Stimulated activated CD8-positive, alpha-beta memory T cell treated with anti-CD3 and anti-CD28 coated beads, Interleukin-12 subunit alpha, Interleukin-12 subunit beta, amount 100 ng/mL, for 24 hours (primary cell): Measurements from ENCODE around the gene L3MBTL4.

Experiments
- DNase-seq: peaks from one replicate; pipeline ENCODE4 v3.0.0-alpha.2; 2020; ENCODE audit errors: extremely low read depth

Gene L3MBTL4

GRCh38 chr18:5964108-5964507, 450.6 kb downstream of the L3MBTL4 start:
- DNase-seq: no peak

GRCh38 chr18:5963267-5963666, 451.4 kb downstream of the L3MBTL4 start:
- no peak for DNase-seq

- no peak for DNase-seq
Measured at GRCh38 chr18:5962362-5962761, 452.3 kb downstream of the L3MBTL4 start.

GRCh38 chr18:5961828-5962150, 452.9 kb downstream of the L3MBTL4 start:
- no peak for DNase-seq

- DNase-seq: no peak
Measured at GRCh38 chr18:5961097-5961827, 453.4 kb downstream of the L3MBTL4 start.

- no peak for DNase-seq
Measured at GRCh38 chr18:5958822-5959221, 455.9 kb downstream of the L3MBTL4 start.

- DNase-seq: no peak
Measured at GRCh38 chr18:5955861-5956260, 458.9 kb downstream of the L3MBTL4 start.

GRCh38 chr18:5951515-5952091, 463.1 kb downstream of the L3MBTL4 start:
- no peak for DNase-seq

GRCh38 chr18:5948781-5949180, 465.9 kb downstream of the L3MBTL4 start:
- no peak for DNase-seq

GRCh38 chr18:5948237-5948636, 466.5 kb downstream of the L3MBTL4 start:
- DNase-seq: no peak

GRCh38 chr18:5944448-5944847, 470.3 kb downstream of the L3MBTL4 start:
- DNase-seq: no peak

- no peak for DNase-seq
Measured at GRCh38 chr18:5943514-5943913, 471.2 kb downstream of the L3MBTL4 start.

GRCh38 chr18:5942591-5942990, 472.1 kb downstream of the L3MBTL4 start:
- DNase-seq: no peak

GRCh38 chr18:5941890-5942289, 472.8 kb downstream of the L3MBTL4 start:
- no peak for DNase-seq

- DNase-seq: no peak
Measured at GRCh38 chr18:5939801-5940667, 474.7 kb downstream of the L3MBTL4 start.

- no peak for DNase-seq
Measured at GRCh38 chr18:5937795-5938194, 476.9 kb downstream of the L3MBTL4 start.

- DNase-seq: no peak
Measured at GRCh38 chr18:5937121-5937520, 477.6 kb downstream of the L3MBTL4 start.

GRCh38 chr18:5930789-5931188, 483.9 kb downstream of the L3MBTL4 start:
- DNase-seq: no peak

- DNase-seq: no peak
Measured at GRCh38 chr18:5918205-5918858, 496.4 kb downstream of the L3MBTL4 start.

- no peak for DNase-seq
Measured at GRCh38 chr18:5914951-5915350, 499.8 kb downstream of the L3MBTL4 start.

GRCh38 chr18:5914016-5914415, 500.7 kb downstream of the L3MBTL4 start:
- DNase-seq: no peak

- DNase-seq: no peak
Measured at GRCh38 chr18:5912566-5912965, 502.1 kb downstream of the L3MBTL4 start.
